Gastroesophageal sphincter (tissue), 3 donors: Measurements from ENCODE around the gene CTNND2.

Source experiments
- EP300 ChIP-seq: sonication (generic); formaldehyde crosslinking; IDR thresholded peaks from one replicate; pipeline ENCODE4 v1.6.1; 2017; ENCODE audit warnings: antibody characterized with exemption, mild to moderate bottlenecking
- POLR2A ChIP-seq, 2 donors: fragments of 450-650 bp; IDR thresholded peaks; one replicate each; pipeline ENCODE4 v1.6.1; 2017; ENCODE audit warnings: antibody characterized with exemption in 2 of 2, mild to moderate bottlenecking in 2 of 2, moderate library complexity in 1 of 2
- TF ChIP-seq, protein P1 (sequence below), 4 experiments: fragments of 200-600 bp in 2 of 4; fragments of 450-650 bp in 2 of 4; sonication (generic) in 1 of 4; IDR thresholded peaks; one replicate each; pipeline ENCODE4 v1.5.1; 2017 to 2019; ENCODE audit warnings: antibody characterized with exemption in 4 of 4, mild to moderate bottlenecking in 2 of 4, moderate library complexity in 2 of 4

DNA sequence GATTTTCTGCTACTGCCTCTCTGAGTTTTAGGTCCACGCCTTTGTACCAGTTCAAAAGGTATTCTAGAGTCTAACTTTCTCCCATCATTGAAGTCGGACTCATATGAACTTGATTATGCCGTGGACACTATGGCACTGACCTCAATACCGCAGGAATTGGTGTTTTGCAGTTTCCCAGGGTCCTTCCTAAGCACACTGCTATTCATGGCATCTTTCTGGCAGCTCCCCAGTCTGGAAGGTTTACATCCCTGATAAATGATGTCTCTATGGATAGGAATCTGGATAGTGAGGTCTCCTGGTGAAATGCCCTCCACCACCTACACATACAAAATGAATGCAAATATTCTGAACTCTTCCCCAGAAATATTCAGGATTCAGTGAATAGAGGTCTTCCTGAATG, 422.2 kb downstream of the CTNND2 start:
- TF ChIP-seq, protein P1, sequence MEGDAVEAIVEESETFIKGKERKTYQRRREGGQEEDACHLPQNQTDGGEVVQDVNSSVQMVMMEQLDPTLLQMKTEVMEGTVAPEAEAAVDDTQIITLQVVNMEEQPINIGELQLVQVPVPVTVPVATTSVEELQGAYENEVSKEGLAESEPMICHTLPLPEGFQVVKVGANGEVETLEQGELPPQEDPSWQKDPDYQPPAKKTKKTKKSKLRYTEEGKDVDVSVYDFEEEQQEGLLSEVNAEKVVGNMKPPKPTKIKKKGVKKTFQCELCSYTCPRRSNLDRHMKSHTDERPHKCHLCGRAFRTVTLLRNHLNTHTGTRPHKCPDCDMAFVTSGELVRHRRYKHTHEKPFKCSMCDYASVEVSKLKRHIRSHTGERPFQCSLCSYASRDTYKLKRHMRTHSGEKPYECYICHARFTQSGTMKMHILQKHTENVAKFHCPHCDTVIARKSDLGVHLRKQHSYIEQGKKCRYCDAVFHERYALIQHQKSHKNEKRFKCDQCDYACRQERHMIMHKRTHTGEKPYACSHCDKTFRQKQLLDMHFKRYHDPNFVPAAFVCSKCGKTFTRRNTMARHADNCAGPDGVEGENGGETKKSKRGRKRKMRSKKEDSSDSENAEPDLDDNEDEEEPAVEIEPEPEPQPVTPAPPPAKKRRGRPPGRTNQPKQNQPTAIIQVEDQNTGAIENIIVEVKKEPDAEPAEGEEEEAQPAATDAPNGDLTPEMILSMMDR (IDR thresholded peaks at IDR 0.05) = no peak
- TF ChIP-seq EP300 (no peak), POLR2A (IDR thresholded peaks at IDR 0.05) (no peak)
